Measurements from ENCODE around the gene RCC1. TPM values are rescaled to one million over a fixed set of nuclear protein-coding genes. Genes with fewer than 3 reads are reported as not detected.

RCC1 gene
- total and polyA plus RNA-seq, 2 experiments from 2014 or later: 36.9 to 97.4 TPM

DNA sequence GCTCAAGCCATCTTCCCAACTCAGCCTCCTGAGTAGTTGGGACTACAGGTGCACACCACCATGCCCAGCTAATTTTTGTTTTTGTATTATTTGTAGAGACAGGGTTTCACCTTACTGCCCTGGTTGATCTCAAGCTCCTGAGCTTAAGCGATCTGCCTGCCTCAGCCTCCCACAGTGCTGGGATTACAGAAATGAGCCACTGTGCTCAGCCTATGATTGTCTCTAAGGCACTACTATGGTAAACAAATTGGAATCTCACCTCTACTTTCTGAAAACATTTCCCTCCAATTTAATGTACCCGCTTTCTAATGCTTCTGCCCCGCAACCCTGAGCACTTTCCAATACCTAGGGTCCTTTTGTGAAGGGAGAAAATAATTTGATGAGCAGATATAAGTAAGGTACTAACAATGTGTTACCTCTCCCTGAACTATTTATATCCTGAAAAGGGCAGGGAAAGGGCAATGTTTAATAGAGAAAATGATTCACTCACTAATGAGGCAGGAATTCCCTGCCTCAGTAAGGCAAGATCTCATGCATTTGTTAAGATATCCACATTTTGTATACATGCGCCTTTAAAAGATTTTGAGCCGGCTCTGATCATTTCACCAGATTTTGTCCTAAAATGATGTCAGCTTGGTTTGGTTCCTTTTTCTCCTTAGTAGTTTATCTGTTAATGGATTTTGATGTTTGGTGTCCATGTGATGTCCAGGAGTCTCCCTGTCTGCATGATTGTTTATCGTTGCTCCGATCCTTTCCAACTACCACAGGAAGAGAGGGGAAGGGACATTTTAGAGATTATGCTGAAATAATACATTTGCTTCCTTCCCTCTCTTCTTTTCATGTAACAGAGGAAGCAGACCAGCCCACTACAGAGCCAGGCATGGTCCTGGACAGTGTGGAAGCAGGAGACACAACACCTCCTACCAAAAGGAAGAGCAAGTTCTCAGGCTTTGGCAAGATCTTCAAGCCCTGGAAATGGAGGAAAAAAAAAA is 47.3 kb upstream of the RCC1 start:
- Histone ChIP-seq H2AFZ (no peak overlapping the region), H3K27ac (ENCODE audit: low read depth) (peak overlapping the region; percentile 68), H3K4me1 (ENCODE audit: insufficient read depth) (peaks cover 6% of the 10 kb centered on the region), H3K9me2 (ENCODE audit: insufficient read depth) (no peaks in the 10 kb centered on the region), H3K36me3 (ENCODE audit: insufficient read depth) (peaks cover 12% of the 10 kb centered on the region; the same call in 1 of the 2 replicates), H3K27me3 (ENCODE audit: insufficient read depth) (no peaks in the 10 kb centered on the region), H3F3A (replicated peaks; ENCODE audit: low read depth) (no peaks in the 10 kb centered on the region), H3K4me3 (no peak overlapping the region), H3K4me2 (no peak overlapping the region), H3K79me2 (replicated peaks; ENCODE audit: insufficient read depth) (no peaks in the 10 kb centered on the region; the same call in 1 of the 2 replicates), H4K20me1 (replicated peaks; ENCODE audit: insufficient read depth) (peaks cover 3% of the 10 kb centered on the region; the same call in 1 of the 2 replicates)
- no peaks in the 10 kb centered on the region for H3K9me3 Mint-ChIP-seq
- ATAC-seq: no peak
- H3K36me3 Mint-ChIP-seq (ENCODE audit: low read depth): peaks cover 20% of the 10 kb centered on the region
- H3K4me1 Mint-ChIP-seq: peaks cover 14% of the 10 kb centered on the region
- TF ChIP-seq NANOG (IDR thresholded peaks at IDR 0.05; ENCODE audit: borderline replicate concordance) (no peak), EZH2phosphoT487 (IDR thresholded peaks at IDR 0.05; ENCODE audit: unreplicated experiment) (no peak), EZH2 (IDR thresholded peaks at IDR 0.05; ENCODE audit: low read depth, unreplicated experiment) (no peak), ZNF331 (CRISPR knock-in tag; IDR thresholded peaks at IDR 0.05; ENCODE audit: low read depth) (no peak), JUNB (IDR thresholded peaks at IDR 0.05; ENCODE audit: unreplicated experiment) (no peak), STAT1 (IDR thresholded peaks at IDR 0.05; ENCODE audit: unreplicated experiment) (no peak), POLR2AphosphoS5 (IDR thresholded peaks at IDR 0.05; ENCODE audit: low read depth) (no peak), ZNF114 (CRISPR knock-in tag; IDR thresholded peaks at IDR 0.05) (no peak), CREB1 (CRISPR knock-in tag; IDR thresholded peaks at IDR 0.05; ENCODE audit: low read depth) (no peak)
- TF ChIP-seq, protein P1, sequence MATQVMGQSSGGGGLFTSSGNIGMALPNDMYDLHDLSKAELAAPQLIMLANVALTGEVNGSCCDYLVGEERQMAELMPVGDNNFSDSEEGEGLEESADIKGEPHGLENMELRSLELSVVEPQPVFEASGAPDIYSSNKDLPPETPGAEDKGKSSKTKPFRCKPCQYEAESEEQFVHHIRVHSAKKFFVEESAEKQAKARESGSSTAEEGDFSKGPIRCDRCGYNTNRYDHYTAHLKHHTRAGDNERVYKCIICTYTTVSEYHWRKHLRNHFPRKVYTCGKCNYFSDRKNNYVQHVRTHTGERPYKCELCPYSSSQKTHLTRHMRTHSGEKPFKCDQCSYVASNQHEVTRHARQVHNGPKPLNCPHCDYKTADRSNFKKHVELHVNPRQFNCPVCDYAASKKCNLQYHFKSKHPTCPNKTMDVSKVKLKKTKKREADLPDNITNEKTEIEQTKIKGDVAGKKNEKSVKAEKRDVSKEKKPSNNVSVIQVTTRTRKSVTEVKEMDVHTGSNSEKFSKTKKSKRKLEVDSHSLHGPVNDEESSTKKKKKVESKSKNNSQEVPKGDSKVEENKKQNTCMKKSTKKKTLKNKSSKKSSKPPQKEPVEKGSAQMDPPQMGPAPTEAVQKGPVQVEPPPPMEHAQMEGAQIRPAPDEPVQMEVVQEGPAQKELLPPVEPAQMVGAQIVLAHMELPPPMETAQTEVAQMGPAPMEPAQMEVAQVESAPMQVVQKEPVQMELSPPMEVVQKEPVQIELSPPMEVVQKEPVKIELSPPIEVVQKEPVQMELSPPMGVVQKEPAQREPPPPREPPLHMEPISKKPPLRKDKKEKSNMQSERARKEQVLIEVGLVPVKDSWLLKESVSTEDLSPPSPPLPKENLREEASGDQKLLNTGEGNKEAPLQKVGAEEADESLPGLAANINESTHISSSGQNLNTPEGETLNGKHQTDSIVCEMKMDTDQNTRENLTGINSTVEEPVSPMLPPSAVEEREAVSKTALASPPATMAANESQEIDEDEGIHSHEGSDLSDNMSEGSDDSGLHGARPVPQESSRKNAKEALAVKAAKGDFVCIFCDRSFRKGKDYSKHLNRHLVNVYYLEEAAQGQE (IDR thresholded peaks at IDR 0.05; ENCODE audit: unreplicated experiment): no peak
- TF ChIP-seq, protein P2, sequence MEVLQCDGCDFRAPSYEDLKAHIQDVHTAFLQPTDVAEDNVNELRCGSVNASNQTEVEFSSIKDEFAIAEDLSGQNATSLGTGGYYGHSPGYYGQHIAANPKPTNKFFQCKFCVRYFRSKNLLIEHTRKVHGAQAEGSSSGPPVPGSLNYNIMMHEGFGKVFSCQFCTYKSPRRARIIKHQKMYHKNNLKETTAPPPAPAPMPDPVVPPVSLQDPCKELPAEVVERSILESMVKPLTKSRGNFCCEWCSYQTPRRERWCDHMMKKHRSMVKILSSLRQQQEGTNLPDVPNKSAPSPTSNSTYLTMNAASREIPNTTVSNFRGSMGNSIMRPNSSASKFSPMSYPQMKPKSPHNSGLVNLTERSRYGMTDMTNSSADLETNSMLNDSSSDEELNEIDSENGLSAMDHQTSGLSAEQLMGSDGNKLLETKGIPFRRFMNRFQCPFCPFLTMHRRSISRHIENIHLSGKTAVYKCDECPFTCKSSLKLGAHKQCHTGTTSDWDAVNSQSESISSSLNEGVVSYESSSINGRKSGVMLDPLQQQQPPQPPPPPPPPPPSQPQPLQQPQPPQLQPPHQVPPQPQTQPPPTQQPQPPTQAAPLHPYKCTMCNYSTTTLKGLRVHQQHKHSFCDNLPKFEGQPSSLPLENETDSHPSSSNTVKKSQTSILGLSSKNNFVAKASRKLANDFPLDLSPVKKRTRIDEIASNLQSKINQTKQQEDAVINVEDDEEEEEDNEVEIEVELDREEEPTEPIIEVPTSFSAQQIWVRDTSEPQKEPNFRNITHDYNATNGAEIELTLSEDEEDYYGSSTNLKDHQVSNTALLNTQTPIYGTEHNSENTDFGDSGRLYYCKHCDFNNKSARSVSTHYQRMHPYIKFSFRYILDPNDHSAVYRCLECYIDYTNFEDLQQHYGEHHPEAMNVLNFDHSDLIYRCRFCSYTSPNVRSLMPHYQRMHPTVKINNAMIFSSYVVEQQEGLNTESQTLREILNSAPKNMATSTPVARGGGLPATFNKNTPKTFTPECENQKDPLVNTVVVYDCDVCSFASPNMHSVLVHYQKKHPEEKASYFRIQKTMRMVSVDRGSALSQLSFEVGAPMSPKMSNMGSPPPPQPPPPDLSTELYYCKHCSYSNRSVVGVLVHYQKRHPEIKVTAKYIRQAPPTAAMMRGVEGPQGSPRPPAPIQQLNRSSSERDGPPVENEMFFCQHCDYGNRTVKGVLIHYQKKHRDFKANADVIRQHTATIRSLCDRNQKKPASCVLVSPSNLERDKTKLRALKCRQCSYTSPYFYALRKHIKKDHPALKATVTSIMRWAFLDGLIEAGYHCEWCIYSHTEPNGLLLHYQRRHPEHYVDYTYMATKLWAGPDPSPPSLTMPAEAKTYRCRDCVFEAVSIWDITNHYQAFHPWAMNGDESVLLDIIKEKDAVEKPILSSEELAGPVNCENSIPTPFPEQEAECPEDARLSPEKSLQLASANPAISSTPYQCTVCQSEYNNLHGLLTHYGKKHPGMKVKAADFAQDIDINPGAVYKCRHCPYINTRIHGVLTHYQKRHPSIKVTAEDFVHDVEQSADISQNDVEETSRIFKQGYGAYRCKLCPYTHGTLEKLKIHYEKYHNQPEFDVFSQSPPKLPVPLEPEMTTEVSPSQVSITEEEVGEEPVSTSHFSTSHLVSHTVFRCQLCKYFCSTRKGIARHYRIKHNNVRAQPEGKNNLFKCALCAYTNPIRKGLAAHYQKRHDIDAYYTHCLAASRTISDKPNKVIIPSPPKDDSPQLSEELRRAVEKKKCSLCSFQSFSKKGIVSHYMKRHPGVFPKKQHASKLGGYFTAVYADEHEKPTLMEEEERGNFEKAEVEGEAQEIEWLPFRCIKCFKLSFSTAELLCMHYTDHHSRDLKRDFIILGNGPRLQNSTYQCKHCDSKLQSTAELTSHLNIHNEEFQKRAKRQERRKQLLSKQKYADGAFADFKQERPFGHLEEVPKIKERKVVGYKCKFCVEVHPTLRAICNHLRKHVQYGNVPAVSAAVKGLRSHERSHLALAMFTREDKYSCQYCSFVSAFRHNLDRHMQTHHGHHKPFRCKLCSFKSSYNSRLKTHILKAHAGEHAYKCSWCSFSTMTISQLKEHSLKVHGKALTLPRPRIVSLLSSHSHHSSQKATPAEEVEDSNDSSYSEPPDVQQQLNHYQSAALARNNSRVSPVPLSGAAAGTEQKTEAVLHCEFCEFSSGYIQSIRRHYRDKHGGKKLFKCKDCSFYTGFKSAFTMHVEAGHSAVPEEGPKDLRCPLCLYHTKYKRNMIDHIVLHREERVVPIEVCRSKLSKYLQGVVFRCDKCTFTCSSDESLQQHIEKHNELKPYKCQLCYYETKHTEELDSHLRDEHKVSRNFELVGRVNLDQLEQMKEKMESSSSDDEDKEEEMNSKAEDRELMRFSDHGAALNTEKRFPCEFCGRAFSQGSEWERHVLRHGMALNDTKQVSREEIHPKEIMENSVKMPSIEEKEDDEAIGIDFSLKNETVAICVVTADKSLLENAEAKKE (CRISPR knock-in tag; IDR thresholded peaks at IDR 0.05): no peak
- TF ChIP-seq, protein P3, sequence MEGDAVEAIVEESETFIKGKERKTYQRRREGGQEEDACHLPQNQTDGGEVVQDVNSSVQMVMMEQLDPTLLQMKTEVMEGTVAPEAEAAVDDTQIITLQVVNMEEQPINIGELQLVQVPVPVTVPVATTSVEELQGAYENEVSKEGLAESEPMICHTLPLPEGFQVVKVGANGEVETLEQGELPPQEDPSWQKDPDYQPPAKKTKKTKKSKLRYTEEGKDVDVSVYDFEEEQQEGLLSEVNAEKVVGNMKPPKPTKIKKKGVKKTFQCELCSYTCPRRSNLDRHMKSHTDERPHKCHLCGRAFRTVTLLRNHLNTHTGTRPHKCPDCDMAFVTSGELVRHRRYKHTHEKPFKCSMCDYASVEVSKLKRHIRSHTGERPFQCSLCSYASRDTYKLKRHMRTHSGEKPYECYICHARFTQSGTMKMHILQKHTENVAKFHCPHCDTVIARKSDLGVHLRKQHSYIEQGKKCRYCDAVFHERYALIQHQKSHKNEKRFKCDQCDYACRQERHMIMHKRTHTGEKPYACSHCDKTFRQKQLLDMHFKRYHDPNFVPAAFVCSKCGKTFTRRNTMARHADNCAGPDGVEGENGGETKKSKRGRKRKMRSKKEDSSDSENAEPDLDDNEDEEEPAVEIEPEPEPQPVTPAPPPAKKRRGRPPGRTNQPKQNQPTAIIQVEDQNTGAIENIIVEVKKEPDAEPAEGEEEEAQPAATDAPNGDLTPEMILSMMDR (conservative IDR thresholded peaks at IDR 0.05; ENCODE audit: low read depth in 2 of 2): no peak
- TF ChIP-seq, protein P4, sequence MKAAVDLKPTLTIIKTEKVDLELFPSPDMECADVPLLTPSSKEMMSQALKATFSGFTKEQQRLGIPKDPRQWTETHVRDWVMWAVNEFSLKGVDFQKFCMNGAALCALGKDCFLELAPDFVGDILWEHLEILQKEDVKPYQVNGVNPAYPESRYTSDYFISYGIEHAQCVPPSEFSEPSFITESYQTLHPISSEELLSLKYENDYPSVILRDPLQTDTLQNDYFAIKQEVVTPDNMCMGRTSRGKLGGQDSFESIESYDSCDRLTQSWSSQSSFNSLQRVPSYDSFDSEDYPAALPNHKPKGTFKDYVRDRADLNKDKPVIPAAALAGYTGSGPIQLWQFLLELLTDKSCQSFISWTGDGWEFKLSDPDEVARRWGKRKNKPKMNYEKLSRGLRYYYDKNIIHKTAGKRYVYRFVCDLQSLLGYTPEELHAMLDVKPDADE (IDR thresholded peaks at IDR 0.05): no peak
- H3K27me3 Mint-ChIP-seq (ENCODE audit: insufficient read depth, low read depth, poor library complexity): peaks cover 3% of the 10 kb centered on the region
- H3K4me3 Mint-ChIP-seq: no peak overlapping the region
- H3K27ac Mint-ChIP-seq: no peak overlapping the region
- DNase-seq (ENCODE audit: low spot score): no peak

Measured in GM23338 (cell line).